Adrenal gland (tissue), 12 donors: ENCODE measurements around the gene HENMT1. TPM values are rescaled to one million over a fixed set of nuclear protein-coding genes. Genes with fewer than 3 reads are reported as not detected.

ENCODE experiments used
- DNase-seq, 7 donors: peaks; one replicate each; pipeline ENCODE4 v3.0.0-alpha.2; 2019 to 2020
- H3K27ac ChIP-seq, 5 donors: fragments of 200-600 bp; sonication (generic) in 4 of 5; 1 replicate in 3 of 5; 2 replicates in 2 of 5; pipeline versions ENCODE4 v1.5.1 to v1.8.0; 2016 to 2020; ENCODE audit warnings: mild to moderate bottlenecking in 1 of 5
- H3K27me3 ChIP-seq: fragments of 200-600 bp; 2 replicates; pipeline ENCODE4 v1.8.0; 2021
- H3K36me3 ChIP-seq, 2 donors: fragments of 200-600 bp; replicated peaks in 1 of 2; 1 replicate in 1 of 2; 2 replicates in 1 of 2; pipeline versions ENCODE4 v1.5.1 to v1.8.0; 2018 to 2022
- H3K4me1 ChIP-seq, 2 donors: fragments of 200-600 bp; replicated peaks in 1 of 2; 1 replicate in 1 of 2; 2 replicates in 1 of 2; pipeline versions ENCODE4 v1.5.1 to v1.8.0; 2018 to 2021
- H3K4me3 ChIP-seq, 4 donors: fragments of 200-600 bp; sonication (generic) in 3 of 4; one replicate each; pipeline ENCODE4 v1.5.1; 2016 to 2018
- H3K9me3 ChIP-seq, 3 donors: fragments of 200-600 bp; sonication (generic) in 1 of 3; replicated peaks in 1 of 3; 1 replicate in 2 of 3; 2 replicates in 1 of 3; pipeline versions ENCODE4 v1.5.1 to v1.8.0; 2016 to 2021
- CTCF ChIP-seq, 6 experiments: fragments of 450-650 bp in 4 of 6; fragments of 200-600 bp in 2 of 6; sonication (generic) in 1 of 6; IDR thresholded peaks; 1 replicate in 5 of 6; 2 replicates in 1 of 6; pipeline versions ENCODE4 v1.5.1 to v1.8.0; 2016 to 2021; ENCODE audit warnings: antibody characterized with exemption in 6 of 6, mild to moderate bottlenecking in 2 of 6, moderate library complexity in 1 of 6
- POLR2A ChIP-seq, 2 donors: fragments of 450-650 bp; IDR thresholded peaks; one replicate each; pipeline ENCODE4 v1.6.1; 2017; ENCODE audit warnings: antibody characterized with exemption in 2 of 2, mild to moderate bottlenecking in 2 of 2, moderate library complexity in 1 of 2
- WGBS, 4 donors: extraction: QIAGEN DNeasy Blood & Tissue Kit in 2 of 4; methylation state at CpG; one replicate each; pipeline versions ENCODE4 v1.1.5 to v1.1.7; 2013 to 2017; 5-methylcytosine and 5-hydroxymethylcytosine counted together
- intact Hi-C, 2 donors: fragments of 100-400 bp; cut with DNase I; formaldehyde crosslinking; loops; one replicate each; pipeline versions ENCODE4 v1.14.1 to v1.15.0; 2022 to 2023
- polyA plus RNA-seq, 3 donors: library from polyadenylated mRNA; stranded (reverse); fragments of 200-250 nt in 2 of 3; fragments of 350-450 nt in 1 of 3; fragmentation: Illumina TruSeq in 1 of 3; extraction: RNeasy Lipid Tissue Mini Kit (QIAGEN cat#74804) in 1 of 3; gene quantifications; one replicate each; pipeline ENCODE4 v1.2.3, GENCODE V29; 2013 to 2014
- total RNA-seq, 9 donors: library from RNA; depleted of rRNA in 4 of 9; stranded (reverse); fragments of >200 nt in 4 of 9; fragments of 120-200 nt in 1 of 9; fragmentation: NEBNext Ultra II Directional in 1 of 9; extraction: Animal tissue kit (Norgen Biotek cat#: 25700) in 1 of 9; gene quantifications; one replicate each; pipeline versions ENCODE4 v1.1.0 to v1.2.4, GENCODE V29; 2013 to 2023
- donor health status: healthy with polysubstance abuse.
- donor health status: Bipolar disorder and iron deficiency.
- donor health status: DM: yes; HTN: yes; CAD: no.
- donor health status: DM: no; HTN: no; CAD: no.
- donor health status: DM: no; HTN: no; CAD: no.
- donor health status: DM: yes; HTN: yes; CAD: no.

The HENMT1 gene
- total and polyA plus RNA-seq, 12 donors, result 1.2 to 22.2 (median 3.4) TPM

- Histone ChIP-seq H3K9me3 (no peaks in the 10 kb centered on the region), H3K4me1 (no peaks in the 10 kb centered on the region), H3K4me3 (no peak overlapping the region), H3K27ac (no peak overlapping the region), H3K36me3 (peaks cover 0 to 9% of the 10 kb centered on the region in 2 donors), H3K27me3 (no peaks in the 10 kb centered on the region)
- intact Hi-C loops, result no loop called here
- TF ChIP-seq CTCF (IDR thresholded peaks at IDR 0.05), result no peak
- TF ChIP-seq POLR2A (IDR thresholded peaks at IDR 0.05), result no peak
- WGBS, 4 donors, result 44 to 67% (median 48%) methylated on average over 2 of the region's 2 CpGs
- DNase-seq, result no peak
Observed at GRCh38 chr1:108615544-108615943, 45.3 kb downstream of the HENMT1 start.

- no peak overlapping the region for H3K4me3 ChIP-seq
- intact Hi-C loops, result no loop called here
- no peak overlapping the region for H3K27ac ChIP-seq
- no peak for DNase-seq
- TF ChIP-seq POLR2A (IDR thresholded peaks at IDR 0.05), result no peak
- no peak for TF ChIP-seq CTCF (IDR thresholded peaks at IDR 0.05)
- H3K9me3 ChIP-seq, result no peaks in the 10 kb centered on the region
- H3K36me3 ChIP-seq, result peaks cover 0 to 9% of the 10 kb centered on the region in 2 donors
- 83 to 96% (median 91%) methylated on average over 5 of the region's 5 CpGs for WGBS, 4 donors
- H3K4me1 ChIP-seq, result no peaks in the 10 kb centered on the region
- H3K27me3 ChIP-seq, result no peaks in the 10 kb centered on the region
Observed at GRCh38 chr1:108612496-108612895, 48.4 kb downstream of the HENMT1 start.

GRCh38 chr1:108611984-108612383, 48.9 kb downstream of the HENMT1 start:
- no peaks in the 10 kb centered on the region for H3K9me3 ChIP-seq
- no peak overlapping the region for H3K27ac ChIP-seq
- no peak for DNase-seq
- H3K36me3 ChIP-seq, result peaks cover 0 to 9% of the 10 kb centered on the region in 2 donors
- no peaks in the 10 kb centered on the region for H3K27me3 ChIP-seq
- no peaks in the 10 kb centered on the region for H3K4me1 ChIP-seq
- TF ChIP-seq POLR2A (IDR thresholded peaks at IDR 0.05) (no peak), CTCF (IDR thresholded peaks at IDR 0.05) (no peak)
- intact Hi-C loops, result no loop called here
- no peak overlapping the region for H3K4me3 ChIP-seq
- WGBS, 4 donors, result 73 to 87% (median 84%) methylated on average over 4 of the region's 4 CpGs

- H3K27me3 ChIP-seq, result no peaks in the 10 kb centered on the region
- no peak overlapping the region for H3K4me3 ChIP-seq
- no peak overlapping the region for H3K27ac ChIP-seq
- H3K36me3 ChIP-seq, result peaks cover 0 to 9% of the 10 kb centered on the region in 2 donors
- WGBS, 4 donors, result 26 to 58% (median 47%) methylated on average over 2 of the region's 2 CpGs
- TF ChIP-seq POLR2A (IDR thresholded peaks at IDR 0.05) (no peak), CTCF (IDR thresholded peaks at IDR 0.05) (no peak)
- DNase-seq, result no peak
- no peaks in the 10 kb centered on the region for H3K9me3 ChIP-seq
- H3K4me1 ChIP-seq, result no peaks in the 10 kb centered on the region
- intact Hi-C loops, result no loop called here
Observed at GRCh38 chr1:108610073-108610472, 50.8 kb downstream of the HENMT1 start.
